ENCODE measurements around the gene TIMM13.
"Not testable (repeated sequence)": the region's sequence is repeated elsewhere in the genome, so short reads cannot be mapped to it uniquely, and the experiment has no call there.

The TIMM13 gene

DNA sequence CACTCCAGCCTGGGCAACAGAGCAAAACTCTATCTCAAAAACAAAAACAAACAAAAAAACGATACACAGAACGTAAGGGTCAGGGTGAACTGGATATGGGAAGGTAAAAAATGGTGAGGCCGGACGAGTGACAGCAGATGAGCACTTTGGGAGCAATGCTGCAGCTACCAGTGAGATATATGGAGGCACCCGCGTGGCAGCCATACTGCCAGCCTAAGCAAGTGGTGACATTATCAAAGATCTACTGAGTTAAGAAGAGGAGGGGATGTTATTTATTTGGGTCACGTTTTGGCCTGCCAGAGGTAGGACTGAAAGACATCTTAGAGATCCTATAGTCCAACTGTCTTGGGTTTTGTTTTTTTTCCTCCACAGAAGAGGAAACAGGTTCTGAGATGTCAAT, 14.2 kb downstream of the TIMM13 start:
- FAIRE-seq = no peak

DNA sequence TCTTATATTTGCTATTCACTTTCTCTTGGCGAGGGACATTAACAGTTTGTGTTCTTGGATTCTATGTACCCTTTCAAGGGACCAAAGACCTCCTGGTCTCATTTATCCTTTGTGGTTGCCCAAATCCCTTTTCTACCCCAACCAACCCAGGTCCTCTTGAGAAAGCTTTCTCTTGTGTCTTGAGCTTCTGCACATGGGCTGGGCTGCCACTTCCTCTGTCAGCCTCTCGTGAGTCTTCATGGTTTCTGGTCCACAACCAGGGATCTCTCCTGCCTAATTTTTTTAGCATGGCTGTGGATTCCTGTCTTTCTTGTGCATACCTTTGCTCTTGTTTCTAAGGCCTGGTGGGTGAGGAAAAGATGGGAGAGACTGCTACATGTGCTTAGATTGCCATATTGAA, 14.9 kb downstream of the TIMM13 start:
- no peak for FAIRE-seq

DNA sequence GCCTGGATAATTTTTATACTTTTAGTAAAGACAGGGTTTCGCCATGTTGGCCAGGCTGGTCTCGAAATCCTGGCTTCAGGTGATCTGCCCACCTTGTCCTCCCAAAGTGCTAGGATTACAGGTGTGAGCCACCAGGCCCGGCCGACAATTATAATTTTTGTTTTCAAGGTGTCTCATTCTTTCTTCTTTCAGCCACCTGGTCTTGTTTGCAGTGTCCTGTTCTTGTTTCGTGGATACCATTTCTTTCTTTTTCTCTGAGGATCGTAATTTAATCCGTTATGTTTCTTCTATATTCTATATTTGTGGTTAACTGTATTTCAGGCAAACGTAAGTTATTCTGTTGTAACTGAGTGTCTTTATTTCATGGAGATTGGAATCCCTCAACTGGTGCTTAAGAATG, 15.7 kb downstream of the TIMM13 start:
- no peak for FAIRE-seq

DNA sequence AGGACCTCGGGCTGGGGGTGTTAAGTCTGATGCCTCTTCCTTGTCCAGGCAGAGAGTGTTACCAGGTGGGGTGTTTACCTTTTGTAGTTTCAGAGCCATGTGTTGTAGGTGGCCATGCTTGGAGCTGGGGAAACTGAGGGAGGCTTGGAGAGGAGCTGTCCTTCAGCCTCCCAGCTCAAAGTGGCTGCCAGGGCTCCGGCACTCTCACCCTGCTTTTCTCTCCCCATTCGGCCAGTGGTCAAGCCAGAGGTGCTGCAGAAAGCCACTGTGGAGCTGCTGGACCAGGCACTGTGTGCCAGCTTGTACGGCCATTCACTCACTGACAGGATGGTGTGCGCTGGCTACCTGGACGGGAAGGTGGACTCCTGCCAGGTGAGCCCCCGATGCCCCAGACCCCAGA, 17.4 kb downstream of the TIMM13 start:
- FAIRE-seq = no peak

DNA sequence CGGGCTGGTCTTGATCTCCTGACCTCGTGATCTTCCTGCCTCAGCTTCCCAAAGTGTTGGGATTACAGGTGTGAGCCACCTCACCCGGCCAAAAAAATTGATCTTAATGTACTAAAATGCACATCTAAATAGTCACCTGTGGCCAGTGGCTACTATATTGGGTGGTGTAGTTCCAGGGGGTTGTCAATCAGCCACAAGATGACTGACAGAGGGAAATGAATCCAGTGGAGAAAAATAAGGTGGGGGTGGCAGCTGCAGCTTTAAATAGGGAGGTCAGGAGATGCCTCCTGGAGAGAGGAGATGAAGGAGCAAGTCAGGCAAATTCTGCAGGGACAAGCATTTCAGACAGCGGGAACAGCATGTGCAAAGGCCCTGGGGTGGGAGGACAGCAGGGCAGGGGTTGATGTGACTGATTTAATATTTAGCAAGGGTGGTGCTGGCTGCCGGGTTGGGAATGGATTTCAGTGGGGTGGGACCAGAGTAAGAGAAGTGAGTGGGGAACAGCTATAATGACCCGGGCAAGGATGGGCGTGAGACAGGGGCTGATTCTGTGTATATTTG, 18.0 kb downstream of the TIMM13 start:
- no peak for FAIRE-seq

DNA sequence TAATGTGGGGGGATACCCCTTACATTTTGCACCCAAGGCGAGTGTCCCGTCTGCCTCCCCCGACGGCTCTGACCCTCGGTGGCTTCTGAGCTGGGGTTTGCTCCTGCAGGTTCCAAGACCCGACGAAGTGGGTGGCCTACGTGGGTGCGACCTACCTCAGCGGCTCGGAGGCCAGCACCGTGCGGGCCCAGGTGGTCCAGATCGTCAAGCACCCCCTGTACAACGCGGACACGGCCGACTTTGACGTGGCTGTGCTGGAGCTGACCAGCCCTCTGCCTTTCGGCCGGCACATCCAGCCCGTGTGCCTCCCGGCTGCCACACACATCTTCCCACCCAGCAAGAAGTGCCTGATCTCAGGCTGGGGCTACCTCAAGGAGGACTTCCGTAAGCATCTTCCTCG, 19.1 kb downstream of the TIMM13 start:
- no peak for FAIRE-seq

DNA sequence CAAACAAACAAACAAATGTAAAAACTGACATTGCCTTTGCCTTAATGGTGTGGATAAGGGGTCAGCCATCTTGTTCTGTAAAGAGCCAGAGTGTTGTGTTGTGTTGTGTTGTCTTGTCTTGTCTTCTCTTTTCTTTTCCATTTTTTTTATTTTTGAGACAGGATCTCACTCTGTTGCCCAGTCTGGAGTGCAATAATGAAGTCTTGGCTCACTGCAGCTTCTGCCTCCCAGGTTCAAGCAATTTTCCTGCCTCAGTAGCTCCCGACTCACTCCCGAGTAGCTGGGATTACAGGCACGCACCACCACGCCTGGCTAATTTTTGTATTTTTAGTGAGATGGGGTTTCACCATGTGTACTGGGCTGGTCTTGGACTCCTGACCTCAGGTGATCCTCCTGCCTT, 27.8 kb downstream of the TIMM13 start:
- FAIRE-seq = no peak

DNA sequence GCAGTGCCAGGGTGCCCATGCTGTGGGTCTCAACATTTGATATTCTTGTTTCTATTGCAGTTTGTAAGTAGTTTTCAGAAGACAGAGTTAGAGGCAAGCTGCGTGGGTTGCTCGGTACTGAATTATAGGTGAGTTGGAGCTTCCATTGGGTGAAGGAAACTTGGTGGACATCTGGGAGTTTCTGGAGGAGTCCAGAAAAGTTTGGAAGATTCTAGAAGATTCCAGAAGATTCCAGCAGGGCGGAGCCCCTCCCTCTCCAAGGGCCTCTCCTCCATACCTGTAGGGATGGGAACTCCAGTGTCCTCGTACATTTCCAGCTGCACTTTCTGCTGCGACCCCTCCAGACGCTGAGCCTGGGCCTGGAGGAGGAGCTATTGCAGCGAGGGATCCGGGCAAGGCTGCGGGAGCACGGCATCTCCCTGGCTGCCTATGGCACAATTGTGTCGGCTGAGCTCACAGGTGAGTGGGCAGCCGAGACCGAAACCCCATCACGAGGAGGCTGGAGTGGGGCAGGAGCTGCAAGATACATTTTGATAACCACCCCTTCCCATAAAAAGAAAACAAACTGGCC, 28.6 kb downstream of the TIMM13 start:
- FAIRE-seq = no peak

DNA sequence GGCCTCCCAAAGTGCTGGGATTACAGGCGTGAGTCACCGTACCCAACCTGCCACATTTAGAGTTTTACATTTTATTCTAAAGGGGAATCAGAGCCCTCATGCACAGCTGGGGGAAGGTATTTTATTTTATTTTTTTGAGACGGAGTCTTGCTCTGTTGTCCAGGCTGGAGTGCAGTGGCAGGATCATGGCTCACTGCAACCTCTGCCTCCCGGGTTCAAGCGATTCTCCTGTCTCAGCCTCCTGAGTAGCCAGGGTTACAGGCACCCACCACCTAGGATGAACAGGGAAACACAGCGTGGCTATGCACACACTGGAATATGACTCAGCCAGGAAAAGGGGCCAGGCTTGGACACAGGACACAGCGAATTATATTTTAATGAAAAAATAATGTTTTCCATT, 30.2 kb downstream of the TIMM13 start:
- FAIRE-seq = not testable (repeated sequence)

DNA sequence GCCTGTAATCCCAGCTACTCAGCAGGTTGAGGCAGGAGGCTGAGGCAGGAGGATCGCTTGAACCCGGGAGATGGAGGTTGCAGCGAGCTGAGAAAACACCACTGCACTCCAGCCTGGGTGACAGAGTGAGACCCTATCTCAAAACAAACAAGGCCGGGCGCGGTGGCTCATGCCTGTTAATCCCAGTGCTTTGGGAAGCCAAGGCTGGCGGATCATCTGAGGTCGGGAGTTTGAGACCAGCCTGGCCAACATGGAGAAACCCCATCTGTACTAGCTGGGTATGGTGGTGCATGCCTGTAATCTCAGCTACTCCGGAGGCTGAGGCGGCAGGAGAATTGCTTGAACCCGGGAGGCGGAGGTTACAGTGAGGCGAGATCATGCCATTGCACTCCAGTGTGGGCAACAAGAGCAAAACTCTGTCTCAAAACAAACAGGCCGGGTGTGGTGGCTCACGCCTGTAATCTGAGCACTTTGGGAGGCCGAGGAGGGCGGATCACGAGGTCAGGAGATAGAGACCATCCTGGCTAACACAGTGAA, 32.0 kb downstream of the TIMM13 start:
- not testable (repeated sequence) for FAIRE-seq

DNA sequence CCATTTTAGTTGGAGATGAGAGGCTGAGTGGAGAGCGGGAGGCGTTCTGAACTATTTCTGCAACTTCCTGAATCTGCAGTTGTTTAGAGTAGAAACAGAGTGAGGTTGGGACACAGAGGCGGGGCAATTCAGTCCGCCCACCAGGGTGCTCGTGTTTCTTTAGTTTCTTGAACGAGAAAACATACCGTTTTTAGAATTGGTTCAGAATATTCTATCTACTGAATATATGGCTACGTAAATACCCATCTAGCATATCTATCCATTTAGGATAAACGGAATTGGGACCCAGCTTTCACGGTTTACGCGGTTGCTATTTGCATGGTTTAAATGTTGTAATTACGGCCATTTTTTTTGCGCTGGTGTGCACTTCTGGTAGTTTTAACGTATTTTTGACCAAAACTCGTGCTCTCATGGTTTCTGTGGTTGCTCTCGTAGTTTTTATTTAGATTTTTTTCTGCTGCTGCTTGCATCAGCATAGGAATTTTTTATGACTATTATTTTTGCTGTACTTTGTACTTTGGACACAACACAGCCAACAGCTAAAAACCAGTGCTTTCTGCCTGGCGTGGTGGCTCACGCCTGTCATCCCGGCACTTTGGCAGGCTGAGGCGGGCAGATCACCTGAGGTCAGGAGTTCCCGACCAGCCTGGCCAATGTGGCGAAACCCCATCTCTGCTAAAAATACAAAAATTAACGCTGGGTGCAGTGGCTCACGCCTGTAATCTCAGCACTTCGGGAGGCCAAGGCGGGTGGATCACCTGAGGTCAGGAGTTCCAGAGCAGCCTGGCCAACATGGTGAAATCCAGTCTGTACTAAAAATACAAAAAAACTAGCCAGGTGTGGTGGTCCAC, 32.7 kb downstream of the TIMM13 start:
- FAIRE-seq = no peak

DNA sequence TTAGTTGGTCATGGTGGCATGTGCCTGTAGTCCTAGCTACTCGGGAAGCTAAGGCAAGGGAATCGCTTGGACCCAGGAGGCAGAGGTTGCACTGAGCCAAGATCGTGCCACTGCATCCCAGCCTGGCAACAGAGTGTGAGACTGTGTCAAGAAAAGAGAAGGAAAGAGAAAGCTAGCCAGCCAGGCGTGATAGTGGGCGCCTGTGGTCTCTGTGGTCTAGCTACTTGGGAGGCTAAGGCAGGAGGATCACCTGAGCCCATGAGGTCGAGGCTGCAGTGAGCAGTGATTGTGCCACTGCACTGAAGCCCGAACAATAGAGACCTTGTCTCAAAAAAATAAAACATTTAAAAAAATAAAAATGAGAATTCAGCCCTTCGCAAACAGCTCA, 33.3 kb downstream of the TIMM13 start:
- no peak for FAIRE-seq

DNA sequence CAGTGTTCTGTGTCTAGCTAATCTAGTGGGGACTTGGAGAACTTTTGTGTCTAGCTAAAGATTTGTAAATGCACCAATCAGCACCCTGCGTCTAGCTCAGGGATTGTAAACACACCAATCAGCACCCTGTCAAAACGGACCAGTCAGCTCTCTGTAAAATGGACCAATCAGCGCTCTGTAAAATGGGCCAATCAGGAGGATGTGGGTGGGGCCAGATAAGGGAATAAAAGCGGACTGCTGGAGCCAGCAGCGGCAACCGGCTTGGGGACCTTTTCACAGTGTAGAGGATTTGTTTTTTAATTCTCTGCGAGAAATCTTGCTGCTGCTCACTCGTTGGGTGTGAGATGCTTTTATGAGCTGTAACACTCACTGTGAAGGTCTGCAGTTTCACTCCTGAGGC, 34.5 kb downstream of the TIMM13 start:
- FAIRE-seq = not testable (repeated sequence)

DNA sequence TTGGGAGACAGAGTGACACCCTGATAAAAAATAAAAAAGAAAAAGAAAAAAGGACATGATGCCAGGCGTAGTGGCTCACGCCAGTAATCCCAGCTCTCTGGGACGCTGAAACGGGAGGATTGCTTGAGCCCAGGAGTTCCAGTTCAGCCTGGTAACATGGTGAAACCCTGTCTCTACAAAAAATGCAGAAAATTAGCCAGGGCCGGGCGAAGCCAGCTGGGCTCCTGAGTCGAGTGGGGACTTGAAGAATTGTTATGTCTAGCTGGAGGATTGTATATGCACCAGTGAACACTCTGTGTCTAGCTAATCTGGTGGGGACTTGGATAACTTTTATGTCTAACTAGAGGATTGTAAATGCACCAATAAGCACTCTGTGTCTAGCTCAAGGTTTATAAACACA, 35.0 kb downstream of the TIMM13 start:
- FAIRE-seq = no peak

DNA sequence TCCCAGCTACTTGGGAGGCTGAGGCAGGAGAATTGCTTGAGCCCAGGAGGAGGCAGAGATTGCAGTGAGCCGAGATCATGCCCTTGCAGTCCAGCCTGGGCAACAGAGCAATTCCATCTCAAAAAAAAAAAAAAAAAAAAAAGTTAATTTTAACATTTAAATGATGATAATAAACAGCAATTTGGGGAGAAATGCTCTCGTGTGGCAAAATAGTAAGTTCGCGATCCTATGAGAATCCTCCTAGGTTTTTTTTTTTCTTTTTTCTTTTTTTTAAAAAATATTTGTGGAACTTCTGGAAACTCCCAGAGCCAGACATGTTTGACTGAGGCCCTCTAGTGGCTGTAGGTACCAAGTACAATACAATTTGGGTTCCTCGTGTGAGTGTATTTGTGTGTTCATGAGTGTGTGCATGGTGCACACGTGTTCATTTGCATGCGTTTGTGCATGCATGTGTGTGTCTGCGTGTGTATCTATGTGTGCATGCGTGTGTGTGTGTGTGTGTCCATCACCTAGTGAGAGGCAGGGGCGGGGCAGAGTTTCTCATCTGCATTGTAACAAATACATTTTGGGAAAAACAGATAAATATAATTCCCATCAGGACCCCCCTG, 36.2 kb downstream of the TIMM13 start:
- no peak for FAIRE-seq

DNA sequence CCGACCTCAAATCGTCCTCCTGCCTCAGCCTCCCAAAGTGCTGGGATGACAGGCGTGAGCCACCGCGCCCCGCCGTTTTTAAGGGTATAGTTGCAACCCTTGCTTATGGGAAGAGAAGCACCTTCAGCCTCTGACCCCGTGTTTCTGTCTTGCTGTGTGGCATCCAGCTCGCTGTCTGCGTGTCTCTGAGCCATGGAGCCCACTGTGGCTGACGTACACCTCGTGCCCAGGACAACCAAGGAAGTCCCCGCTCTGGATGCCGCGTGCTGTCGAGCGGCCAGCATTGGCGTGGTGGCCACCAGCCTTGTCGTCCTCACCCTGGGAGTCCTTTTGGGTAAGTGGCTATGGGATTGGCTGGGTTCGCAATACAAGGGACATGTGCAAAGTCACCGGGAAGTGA, 37.8 kb downstream of the TIMM13 start:
- no peak for FAIRE-seq

DNA sequence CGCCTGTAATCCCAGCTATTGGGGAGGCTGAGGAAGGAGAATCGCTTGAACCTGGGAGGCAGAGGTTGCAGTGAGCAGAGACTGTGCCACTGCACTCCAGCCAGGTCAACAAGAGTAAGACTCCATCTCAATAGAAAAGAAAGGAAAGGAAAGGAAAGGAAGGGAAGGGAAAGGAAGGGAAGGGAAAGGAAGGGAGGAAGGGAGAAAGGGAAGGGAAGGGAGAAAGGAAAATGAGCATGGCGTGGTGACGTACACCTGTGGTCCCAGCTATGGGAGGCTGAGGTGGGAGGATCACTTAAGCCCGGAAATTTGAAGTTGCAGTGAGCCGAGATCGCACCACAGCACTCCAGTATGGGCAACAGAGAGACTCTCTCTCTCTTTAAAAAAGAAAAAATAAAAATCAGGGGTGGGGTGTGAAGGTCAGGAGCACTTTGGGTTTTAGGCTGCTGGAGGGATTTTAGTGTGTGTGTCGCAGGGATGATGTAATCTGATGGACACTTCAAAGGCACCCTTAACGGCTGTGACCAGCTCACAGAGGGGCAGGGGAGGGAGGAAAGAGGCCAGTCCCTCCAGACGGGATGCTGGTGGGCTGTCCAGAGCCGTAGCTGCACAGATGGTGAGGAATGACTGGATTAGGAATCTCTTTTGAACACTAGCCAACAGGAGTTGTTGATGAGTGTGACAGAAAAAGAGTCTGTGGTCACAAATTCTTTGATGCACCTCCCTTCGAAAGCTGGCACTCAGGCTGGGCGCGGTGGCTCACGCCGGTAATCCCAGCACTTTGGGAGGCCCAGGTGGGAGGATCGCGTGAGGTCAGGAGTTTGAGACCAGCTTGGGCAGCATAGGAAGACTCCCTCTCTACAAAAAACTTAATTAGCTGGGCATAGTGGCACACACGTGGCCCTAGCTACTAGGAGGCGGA, 39.8 kb downstream of the TIMM13 start:
- no peak for FAIRE-seq

DNA sequence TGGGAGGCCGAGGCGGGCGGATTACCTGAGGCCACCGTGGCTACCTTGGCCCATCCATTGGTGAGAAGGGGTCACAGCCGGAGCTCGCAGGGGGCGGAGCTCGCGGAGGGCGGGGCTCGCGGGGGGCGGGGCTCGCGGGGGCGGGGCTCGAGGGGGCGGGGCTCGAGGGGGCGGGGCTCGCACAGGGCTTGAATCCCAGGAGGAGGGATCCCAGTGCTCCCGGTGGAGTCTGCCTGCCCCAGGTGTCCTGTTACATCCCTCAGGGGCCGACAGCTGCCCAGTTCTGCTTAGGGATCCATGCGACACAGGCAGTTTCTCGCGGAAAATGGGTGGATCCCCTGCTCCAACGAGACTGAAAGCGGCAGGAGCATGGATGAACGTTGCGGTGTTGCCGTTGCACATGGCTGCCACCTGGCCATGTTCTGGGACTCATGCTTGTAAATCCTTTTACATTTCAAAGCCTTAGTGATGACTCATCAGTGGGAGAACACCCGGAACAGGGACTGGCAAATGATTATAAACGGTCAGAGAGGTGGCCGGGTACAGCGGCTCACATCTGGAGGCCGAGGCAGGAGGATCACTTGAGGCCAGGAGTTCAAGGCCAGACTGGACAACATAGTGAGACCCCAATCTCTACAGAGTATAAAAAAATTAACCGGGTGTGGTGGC, 42.2 kb downstream of the TIMM13 start:
- no peak for FAIRE-seq

DNA sequence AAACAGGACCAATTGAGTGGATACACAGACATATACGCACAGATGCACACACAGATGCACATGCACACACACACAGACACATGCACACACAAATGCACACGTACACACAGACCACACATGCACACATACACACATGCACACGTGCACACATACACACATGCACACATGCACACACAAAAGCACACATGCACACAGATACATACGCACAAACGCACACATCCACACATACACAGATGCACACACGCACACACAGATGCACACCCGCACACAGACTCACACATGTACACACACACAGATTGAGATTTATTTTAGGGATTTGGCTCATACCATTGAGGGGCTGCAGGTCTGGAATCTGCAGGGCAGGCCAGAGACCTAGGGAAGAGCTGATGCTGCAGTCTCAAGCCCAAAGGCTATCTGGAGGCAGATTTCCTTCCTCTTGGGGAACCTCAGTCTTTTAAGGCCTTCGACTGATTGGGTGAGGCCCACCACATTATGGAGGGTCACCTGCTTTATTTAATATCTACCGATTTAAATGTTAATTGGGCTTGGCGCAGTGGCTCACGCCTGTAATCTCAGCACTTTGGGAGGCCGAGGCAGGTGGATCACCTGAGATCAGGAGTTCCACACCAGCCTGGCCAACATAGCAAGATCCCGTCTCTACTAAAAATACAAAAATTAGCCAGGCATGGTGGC, 44.7 kb downstream of the TIMM13 start:
- FAIRE-seq = no peak

DNA sequence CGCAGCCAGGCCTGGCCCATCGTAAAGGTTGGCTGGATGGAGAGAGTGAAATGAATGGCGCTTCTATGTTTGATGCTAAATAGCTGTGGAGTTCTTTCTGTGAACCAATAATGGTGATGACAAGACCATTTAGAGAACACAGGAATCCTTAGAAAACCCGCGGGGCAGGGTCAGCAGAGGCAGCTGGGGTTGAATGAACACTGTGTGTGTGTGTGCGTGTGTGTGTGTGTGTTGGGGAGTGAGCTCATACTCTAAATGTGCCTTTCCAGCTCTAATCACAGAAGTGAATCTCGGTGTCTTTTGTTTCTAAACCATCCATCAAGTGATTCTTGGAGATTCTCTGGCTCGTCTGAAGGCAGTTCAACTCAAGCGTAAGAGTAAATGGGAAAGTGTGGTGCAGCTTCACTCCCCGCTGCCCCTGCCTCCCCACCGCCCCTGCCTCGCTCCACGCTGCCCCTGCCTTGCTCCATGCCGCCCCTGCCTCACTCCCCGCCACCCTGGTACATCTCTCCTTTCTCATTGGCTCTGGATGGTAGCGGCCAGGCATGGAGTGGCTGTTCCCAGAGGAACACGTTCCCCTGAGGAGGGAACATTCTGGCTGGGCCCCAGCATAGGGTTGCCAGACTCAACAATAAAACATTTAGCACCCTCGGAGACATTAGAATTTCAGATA, 46.1 kb downstream of the TIMM13 start:
- FAIRE-seq = no peak

DNA sequence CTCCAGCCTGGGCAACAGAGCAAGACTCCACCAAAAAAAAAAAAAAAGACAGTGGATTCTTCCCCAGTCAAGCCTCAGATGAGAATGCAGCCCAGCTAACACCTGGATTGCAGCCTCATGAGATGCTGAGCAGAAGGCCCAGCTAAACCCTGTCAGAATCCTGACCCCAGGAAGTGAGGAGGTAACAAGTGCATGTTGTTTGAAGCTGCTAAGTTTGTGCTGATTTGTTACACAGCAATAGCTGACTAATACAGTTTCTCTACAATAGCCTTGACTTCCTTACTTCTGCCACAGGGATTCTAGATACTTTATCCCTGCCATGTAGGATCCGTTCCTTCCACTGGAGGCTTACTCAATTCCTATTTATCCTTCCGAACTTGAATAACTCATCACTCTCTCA, 46.8 kb downstream of the TIMM13 start:
- FAIRE-seq = no peak

Measured in colon (tissue), 2 donors.